ENCODE measurements around the gene EPX.
A peak's percentile ranks its signal among the peaks of the same experiment; 100 is the strongest.

GRCh38 chr17:58249270-58250133 lies 57.0 kb downstream of the EPX start:
- TF ChIP-seq, protein P1, sequence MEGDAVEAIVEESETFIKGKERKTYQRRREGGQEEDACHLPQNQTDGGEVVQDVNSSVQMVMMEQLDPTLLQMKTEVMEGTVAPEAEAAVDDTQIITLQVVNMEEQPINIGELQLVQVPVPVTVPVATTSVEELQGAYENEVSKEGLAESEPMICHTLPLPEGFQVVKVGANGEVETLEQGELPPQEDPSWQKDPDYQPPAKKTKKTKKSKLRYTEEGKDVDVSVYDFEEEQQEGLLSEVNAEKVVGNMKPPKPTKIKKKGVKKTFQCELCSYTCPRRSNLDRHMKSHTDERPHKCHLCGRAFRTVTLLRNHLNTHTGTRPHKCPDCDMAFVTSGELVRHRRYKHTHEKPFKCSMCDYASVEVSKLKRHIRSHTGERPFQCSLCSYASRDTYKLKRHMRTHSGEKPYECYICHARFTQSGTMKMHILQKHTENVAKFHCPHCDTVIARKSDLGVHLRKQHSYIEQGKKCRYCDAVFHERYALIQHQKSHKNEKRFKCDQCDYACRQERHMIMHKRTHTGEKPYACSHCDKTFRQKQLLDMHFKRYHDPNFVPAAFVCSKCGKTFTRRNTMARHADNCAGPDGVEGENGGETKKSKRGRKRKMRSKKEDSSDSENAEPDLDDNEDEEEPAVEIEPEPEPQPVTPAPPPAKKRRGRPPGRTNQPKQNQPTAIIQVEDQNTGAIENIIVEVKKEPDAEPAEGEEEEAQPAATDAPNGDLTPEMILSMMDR (IDR thresholded peaks at IDR 0.05; ENCODE audit: insufficient read depth, low read length) = peak; percentile 73
- no peak for TF ChIP-seq REST (IDR thresholded peaks at IDR 0.05; ENCODE audit: insufficient replicate concordance, low read depth)
- TF ChIP-seq POLR2AphosphoS5 (IDR thresholded peaks at IDR 0.05; ENCODE audit: low read depth) = no peak
